AG04449 (cell line): ENCODE data around the gene OR4F6.
"Not testable (repeated sequence)": the region's sequence is repeated elsewhere in the genome, so short reads cannot be mapped to it uniquely, and the experiment has no call there.

Source experiments
- CTCF ChIA-PET: fragments of 350-600 bp; formaldehyde crosslinking; extraction: SDS; loops from one replicate; lab custom pipeline; 2021; ENCODE audit warnings: antibody characterized with exemption; lab: Yijun Ruan, JAX
- POLR2A ChIA-PET: fragments of 400-600, 350-600 bp; formaldehyde crosslinking; extraction: SDS; loops from one replicate; lab custom pipeline; 2020; ENCODE audit warnings: antibody characterized with exemption, inconsistent platforms; lab: Yijun Ruan, JAX
- DNase-seq: peaks from one replicate; pipeline ENCODE4 v3.0.0-alpha.2; 2010; ENCODE audit warnings: low read depth, low spot score
- H3K4me3 ChIP-seq: 2 replicates; pipeline ENCODE4 v1.5.1; 2011; ENCODE audit warnings: low read depth, mild to moderate bottlenecking, control low read depth, low read length
- CTCF ChIP-seq: IDR thresholded peaks from one replicate; pipeline ENCODE4 v1.5.1; 2011; ENCODE audit warnings: mild to moderate bottlenecking, moderate library complexity, low read length, control low read depth, inconsistent platforms; ENCODE audit not compliant: insufficient read depth; ENCODE audit errors: missing control alignments

Gene OR4F6

GRCh38 chr15:101775136-101775535 lies 28.2 kb upstream of the OR4F6 start:
- ChIA-PET POLR2A (no interaction called here), CTCF (no interaction called here)
- no peak for TF ChIP-seq CTCF
- no peak overlapping the region for H3K4me3 ChIP-seq
- no peak for DNase-seq

DNA sequence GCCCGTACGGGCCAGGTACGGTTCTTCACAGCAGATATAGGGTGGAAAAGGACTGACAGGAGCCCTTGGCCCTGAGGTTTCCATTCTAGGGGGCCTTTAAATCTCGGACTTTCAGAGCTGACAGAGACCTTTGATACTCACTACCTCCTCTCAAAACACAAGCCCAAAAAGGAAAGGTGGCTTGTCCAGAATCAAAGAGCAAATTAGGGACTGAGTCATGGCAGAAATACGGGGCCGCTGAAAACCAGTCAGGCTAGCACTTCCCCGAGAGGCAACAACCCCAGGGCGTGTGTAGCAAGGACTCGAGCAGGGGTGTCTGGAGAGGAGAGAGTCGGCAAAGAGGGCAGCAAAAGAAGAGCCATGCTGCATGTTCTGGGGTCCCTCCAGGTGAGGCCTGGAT lies 24.7 kb upstream of the OR4F6 start:
- CTCF ChIA-PET, result interaction anchor here (1.2 kb wide), 1 partner anchor 10 kb away, joined by 4 read pairs; no protein-coding TSS in a partner anchor
- POLR2A ChIA-PET, H3K4me3 ChIP-seq, DNase-seq: not testable (repeated sequence)

- POLR2A ChIA-PET, DNase-seq, CTCF ChIA-PET: not testable (repeated sequence)
Observed at GRCh38 chr15:101780225-101780624, 23.1 kb upstream of the OR4F6 start.

GRCh38 chr15:101781928-101782327 lies 21.4 kb upstream of the OR4F6 start:
- no peak for DNase-seq
- no peak for TF ChIP-seq CTCF
- ChIA-PET CTCF (no interaction called here), POLR2A (no interaction called here)
- no peak overlapping the region for H3K4me3 ChIP-seq

More at GRCh38 chr15:101780225-101780624, 23.1 kb upstream of the OR4F6 start:
- H3K4me3 ChIP-seq, result not testable (repeated sequence)

- no peak for TF ChIP-seq CTCF
- CTCF ChIA-PET, result no interaction called here
- no peak for DNase-seq
- no peak overlapping the region for H3K4me3 ChIP-seq
- POLR2A ChIA-PET, result no interaction called here
Observed at GRCh38 chr15:101784644-101785043, 18.7 kb upstream of the OR4F6 start.

GRCh38 chr15:101786422-101786821 lies 16.9 kb upstream of the OR4F6 start:
- POLR2A ChIA-PET, DNase-seq, H3K4me3 ChIP-seq: not testable (repeated sequence)
- CTCF ChIA-PET, result interaction anchor here (0.7 kb wide), 1 partner anchor 20 kb away, joined by 3 read pairs; no protein-coding TSS in a partner anchor

- CTCF ChIA-PET, DNase-seq, H3K4me3 ChIP-seq, POLR2A ChIA-PET: not testable (repeated sequence)
Observed at GRCh38 chr15:101788001-101788400, 15.3 kb upstream of the OR4F6 start.

GRCh38 chr15:101788503-101789269 lies 14.6 kb upstream of the OR4F6 start:
- H3K4me3 ChIP-seq, POLR2A ChIA-PET, CTCF ChIA-PET, DNase-seq: not testable (repeated sequence)

DNA sequence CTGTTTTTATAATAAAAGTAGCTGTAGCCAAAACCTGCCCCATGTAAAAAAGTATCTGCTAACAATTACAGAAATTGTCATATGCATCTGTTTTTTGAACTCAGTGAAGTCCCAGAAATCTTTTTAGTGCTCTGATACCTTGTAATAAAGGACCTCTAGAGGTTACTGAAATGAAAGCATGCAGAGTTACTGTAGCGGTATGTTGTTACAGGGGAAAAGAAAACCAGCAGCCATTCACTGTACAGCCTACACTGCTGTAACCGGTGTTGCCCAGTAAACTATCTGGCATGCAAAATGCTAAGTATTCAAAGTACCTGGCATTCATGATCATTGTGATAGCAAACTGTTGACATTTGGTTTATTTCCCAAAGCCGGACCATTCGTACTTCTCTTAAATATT lies 12.6 kb upstream of the OR4F6 start:
- POLR2A ChIA-PET, DNase-seq, CTCF ChIA-PET, H3K4me3 ChIP-seq: not testable (repeated sequence)

GRCh38 chr15:101793981-101794380 lies 9.3 kb upstream of the OR4F6 start:
- POLR2A ChIA-PET, H3K4me3 ChIP-seq, DNase-seq, CTCF ChIA-PET: not testable (repeated sequence)
